ENCODE measurements around the gene HRH2.
"Not testable (repeated sequence)": the region's sequence is repeated elsewhere in the genome, so short reads cannot be mapped to it uniquely, and the experiment has no call there.

HRH2 gene

DNA sequence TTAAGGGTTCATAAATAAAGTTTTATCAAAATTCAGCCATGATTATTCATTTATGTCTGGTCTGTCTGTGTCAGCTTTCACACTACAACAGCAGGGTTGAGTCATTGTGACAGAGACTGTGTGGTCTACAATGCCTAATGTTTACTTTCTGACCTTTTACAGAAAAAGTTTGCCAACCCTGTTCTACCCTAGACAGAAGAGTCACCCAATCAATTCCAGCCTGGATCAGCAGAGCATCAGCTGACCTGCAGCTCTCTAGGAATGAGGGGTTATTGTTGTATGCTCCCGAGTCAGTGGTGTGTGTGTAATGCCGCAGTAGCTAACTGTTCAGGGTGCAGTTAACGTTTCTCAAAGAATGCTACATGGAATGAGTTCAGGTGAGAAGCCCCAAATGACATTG is 87.3 kb downstream of the HRH2 start:
- DNase-seq, result no peak

DNA sequence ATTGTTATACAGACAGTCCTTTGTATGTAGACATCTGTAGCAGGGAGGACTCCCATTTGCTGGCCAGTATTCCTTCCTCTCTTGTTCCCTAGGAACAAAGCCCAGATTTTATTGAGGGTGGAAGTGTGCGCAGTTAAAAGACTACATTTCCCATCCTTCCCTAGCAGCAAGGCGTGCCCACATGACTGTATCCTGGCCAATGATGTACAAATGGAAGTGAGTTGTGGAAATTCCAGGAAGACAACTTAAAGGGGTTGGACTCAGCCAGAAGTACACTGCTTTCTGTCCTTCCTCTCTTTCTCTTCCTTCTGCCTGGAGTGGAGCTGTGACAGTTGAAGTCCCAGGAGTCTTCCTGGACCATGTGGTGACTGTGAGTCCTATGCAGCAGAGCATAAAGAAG is 89.0 kb downstream of the HRH2 start:
- peak in 1 of 2 experiments; percentile 39 for DNase-seq

GRCh38 chr5:175747539-175748060 is 89.7 kb downstream of the HRH2 start:
- no peak for DNase-seq

DNA sequence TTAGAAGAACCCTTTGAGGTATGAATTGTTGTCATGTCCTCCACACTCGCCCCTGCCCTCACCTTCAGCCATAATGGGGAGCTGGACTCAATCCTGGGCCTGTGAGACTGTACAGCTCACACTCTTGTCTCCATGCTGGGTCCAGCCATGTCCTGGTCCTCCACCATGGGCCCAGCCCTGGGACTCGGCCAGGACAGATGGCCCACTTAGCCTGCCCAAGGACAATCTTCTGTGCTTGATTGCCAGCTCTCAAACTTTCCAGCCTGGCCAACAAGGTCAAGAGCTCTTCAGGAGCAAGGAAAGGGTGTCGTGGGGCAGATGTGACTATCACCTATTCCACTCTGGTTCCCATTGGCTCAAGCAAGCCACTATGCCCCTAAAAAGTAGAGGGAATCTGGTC is 90.8 kb downstream of the HRH2 start:
- no peak for DNase-seq

GRCh38 chr5:175749591-175749990 is 91.7 kb downstream of the HRH2 start:
- DNase-seq, result no peak

- DNase-seq, result no peak
These were observed 92.7 kb downstream of the HRH2 start for GRCh38 chr5:175750511-175750931.

DNA sequence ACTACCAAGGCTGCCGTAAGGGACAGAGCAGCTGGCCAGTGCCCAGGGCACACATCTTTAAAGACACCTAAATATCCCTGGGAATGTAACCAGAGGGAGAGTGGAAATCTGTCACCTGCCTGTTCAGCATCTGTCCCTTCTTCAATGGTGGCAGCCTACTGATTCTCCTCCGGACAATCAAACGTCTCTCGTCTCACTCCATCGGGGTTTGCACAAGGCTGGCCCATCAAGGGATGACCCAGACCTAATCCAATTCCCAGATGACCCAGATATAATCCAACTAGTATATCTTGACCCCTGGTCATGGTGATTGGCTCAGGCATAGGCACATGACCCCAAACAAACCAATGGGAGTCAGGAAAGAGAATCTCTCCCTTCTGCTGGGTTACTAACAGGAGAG is 93.5 kb downstream of the HRH2 start:
- no peak for DNase-seq

DNA sequence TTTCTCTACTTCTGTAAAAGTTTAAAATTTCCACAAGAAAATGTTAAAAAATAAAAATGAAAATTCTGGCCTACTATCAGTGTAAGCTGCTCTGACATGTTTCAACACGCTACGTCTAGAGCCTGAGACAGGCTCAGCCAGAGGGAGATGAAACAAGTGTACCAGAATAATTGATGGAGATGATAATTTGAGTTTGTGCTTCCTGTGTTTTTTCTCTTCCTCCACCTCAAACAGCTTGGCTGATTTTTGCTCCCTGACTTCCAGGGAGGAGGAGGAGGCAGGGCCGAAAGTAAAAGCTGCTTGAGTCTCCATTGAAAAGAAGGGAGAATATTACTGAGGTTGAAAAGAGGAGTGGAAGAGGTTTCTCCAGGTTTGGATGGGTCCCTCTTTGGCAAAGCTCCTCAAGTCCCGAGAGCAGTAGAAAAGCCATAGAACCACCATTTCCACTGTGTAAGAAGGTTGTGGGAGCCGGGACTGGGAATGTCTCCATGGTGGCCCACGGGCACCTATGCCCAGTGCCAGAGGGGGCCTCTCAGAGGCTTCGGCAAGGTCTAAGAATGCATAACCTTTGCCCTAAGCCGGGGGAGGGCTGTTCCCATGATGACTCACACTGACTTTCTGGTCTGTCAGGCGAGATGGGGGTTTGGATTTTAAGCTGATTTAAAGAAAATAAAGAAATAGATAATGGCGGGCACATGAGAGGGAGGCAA is 95.1 kb downstream of the HRH2 start:
- no peak for DNase-seq

- no peak for DNase-seq
These were observed 95.9 kb downstream of the HRH2 start for GRCh38 chr5:175753536-175754402.

- DNase-seq, result not testable (repeated sequence)
These were observed 102.1 kb downstream of the HRH2 start for GRCh38 chr5:175759991-175760390.
